ENCODE data around the gene PTPRK. TPM values are rescaled to one million over a fixed set of nuclear protein-coding genes. Genes with fewer than 3 reads are reported as not detected.

Gene PTPRK
- total RNA-seq, 1 experiment from 2014 or later = 5.5 TPM

- DNase-seq (ENCODE audit: extremely low read depth, low read depth) = no peak
Measured at GRCh38 chr6:128256095-128256494, 264.3 kb downstream of the PTPRK start.

GRCh38 chr6:128252341-128253176 lies 267.8 kb downstream of the PTPRK start:
- DNase-seq (ENCODE audit: extremely low read depth, low read depth) = no peak

DNA sequence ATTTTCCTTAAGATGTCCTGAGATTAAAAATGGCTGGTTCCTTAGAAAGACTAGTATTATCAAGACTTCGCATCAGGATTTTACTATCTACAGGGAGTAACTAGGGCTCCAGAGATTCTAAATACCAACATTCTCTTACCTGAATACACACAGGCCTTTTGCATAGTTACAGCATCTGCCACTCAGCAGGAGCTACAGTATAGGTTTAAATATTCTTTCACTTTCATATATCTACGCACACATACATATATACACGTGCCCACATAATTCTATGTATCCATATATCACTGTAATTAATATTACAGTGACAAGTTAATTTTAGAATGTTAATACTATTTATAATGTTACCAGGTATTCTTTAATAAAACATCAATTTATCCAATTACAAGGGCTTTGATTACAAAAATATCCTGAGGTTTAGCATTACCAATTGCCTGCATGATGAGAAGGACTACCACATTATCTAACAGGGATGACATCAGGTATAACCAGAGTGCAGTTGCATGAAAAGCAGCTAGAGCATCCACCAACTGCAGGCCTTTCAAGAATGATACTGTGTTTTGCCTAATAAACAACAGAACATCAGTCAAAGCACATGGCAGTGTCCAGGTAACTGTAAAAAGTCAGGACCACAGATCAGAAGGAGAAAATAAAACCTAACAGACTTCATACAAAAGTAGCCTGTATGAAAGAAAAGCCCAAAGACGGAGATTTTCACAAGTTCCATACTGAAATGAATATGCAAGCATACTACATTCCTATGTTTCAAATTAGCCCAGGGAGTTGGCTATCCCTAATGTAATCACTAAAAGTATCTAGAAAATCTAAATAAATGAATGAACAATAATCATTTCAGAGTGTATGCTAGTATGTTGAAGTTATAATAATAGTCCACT lies 268.7 kb downstream of the PTPRK start:
- no peak for DNase-seq (ENCODE audit: extremely low read depth, low read depth)

DNA sequence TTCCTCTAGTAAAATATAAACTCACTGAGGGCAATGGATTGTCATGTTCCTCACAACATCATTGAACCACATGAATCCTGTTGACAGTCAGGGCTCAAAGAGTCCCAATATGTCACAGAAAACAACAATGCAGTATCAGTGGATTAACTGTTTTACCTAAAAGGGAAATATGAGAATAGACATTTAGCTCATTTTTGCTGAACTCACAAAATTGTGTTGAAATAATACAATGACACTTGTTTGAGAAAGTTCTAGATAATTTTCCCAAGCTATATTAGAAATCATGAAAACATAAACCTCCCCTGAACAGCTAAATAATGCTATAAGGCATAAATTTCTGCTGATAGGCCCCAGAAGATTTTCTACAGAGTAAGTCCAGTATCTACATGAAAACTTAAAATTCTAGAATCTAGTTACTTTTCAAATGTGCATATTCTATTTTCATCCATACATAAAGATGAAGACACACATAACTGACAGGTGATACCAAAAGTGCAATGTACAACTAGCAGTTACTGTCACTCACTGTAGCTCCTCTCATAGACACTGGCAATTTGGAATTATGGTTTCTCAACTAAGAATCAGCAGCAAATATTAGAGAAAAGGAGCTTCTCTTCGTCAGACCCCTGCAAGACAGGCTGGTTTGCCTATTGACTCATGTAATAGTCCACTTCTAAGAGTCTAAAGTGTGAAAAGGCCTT lies 269.9 kb downstream of the PTPRK start:
- DNase-seq (ENCODE audit: extremely low read depth, low read depth) = no peak

DNA sequence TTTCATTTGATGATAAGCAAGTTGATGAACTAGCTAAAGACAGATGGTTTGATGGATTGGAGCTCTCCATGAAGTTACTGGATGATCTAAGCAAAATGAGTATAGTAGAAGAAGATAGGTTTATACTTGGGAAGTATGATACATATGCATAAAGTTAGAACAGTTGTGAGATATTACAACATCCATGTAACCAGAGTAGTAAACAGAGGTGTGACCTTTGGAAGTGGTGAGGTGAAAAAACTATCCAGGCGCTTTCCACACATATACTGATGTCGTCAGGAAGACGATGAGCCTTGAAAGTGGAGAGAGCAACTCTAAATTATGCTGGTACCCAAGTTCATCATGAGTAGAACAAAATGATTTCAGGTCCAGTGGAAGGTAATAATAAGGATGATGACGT lies 271.0 kb downstream of the PTPRK start:
- DNase-seq (ENCODE audit: extremely low read depth, low read depth) = no peak

DNA sequence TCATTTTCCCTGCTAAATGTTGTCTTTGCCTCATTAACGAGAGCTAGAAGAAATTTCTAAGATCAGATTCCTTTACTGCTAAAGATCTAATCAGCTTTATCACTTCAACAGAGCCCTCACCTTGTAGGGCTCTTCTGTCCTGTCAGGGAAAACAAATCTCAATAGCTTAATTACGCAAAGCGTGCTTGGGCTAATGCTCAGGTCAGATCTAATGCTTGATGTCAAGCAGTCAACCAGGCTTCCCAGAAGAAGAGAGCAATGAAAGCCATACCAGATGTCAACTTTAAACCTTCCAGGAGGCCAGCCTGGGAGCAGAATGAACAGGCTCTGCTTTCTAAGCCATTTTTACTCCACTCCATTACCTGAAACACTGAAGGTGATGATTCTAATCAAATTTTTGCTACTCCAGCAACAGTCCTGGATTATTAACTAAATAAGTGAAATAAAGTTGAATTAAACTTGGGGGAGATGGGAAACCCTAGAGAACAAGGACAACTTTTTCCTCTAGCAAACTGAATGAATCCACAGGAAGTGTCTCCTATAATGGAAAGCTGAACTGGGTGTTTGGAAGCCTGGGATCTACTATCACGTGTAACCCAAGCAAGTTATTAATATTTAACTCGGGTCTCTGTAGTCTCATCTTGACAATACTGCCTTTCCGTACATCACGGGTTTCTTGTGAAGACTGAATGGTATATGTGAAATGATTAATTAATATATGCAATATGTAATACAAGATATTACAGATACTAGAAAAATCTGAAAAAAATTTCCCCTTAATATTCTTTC lies 273.7 kb downstream of the PTPRK start:
- no peak for DNase-seq (ENCODE audit: extremely low read depth, low read depth)

GRCh38 chr6:128244751-128245405 lies 275.5 kb downstream of the PTPRK start:
- DNase-seq (ENCODE audit: extremely low read depth, low read depth) = no peak

DNA sequence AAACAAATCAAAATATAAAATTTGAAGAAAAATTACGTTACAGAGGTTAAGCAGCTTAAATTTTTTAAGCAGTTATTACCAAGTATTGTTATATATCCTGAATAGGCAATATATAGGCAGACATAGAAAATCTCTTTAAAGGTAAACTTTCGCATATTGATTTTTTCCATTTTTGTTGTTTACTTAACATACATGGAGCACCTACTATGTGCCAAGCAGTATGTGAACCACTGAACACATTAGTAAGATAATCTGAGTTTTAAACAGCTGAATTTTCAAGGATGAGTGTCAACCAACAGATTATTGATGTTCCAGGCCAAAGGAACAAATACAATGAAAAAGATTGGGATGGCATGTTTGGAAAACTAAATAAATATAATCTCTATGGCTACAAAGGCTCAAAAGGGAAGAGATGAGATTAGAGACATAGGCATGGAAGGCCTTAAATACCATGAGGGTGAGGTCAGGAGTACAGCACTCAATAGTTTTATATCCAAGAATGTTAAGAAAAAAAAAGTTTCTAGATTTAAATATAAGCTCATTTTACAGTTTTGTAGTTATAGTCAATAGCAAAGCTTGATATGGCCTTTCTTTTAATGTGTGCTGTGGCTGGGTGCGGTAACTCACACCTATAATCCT lies 277.5 kb downstream of the PTPRK start:
- DNase-seq (ENCODE audit: extremely low read depth, low read depth) = no peak

DNA sequence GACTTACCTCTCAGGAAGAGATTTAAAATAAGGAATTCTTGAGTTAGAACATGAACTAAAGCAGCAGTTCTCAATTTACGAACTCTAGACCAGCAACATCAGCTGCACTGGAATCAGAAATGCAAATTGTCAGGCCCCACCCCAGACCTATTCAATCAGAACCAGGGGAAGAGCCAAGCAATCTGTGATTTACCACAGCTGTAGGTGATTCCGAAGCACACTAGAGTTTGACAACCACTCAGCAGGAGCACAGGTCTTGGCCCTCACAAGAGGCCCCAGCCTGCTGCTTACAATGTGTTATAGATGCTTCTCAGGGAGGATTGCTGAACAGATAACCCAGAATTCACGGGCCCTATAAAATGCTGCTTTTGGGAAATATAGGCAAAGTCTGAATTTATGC lies 279.2 kb downstream of the PTPRK start:
- no peak for DNase-seq (ENCODE audit: extremely low read depth, low read depth)

GRCh38 chr6:128240024-128240428 lies 280.4 kb downstream of the PTPRK start:
- no peak for DNase-seq (ENCODE audit: extremely low read depth, low read depth)

DNA sequence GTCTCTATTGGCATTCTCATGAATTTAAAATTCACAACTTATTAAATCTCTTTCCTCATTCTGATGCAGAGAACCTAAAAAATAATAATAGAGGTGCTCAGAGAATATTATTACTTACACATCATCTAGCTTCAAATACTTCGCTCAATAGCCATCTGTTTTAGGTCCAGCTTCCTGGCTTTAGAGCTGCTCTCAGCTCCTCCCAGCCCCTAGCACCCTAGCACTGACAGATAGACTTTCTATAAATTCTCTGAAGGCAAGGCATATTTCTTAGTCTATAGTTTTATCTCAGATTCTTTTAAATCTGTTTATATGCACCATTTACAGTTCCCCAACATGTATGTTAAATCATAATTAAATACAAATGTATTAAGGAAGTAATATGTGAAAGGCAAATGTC lies 281.3 kb downstream of the PTPRK start:
- no peak for DNase-seq (ENCODE audit: extremely low read depth, low read depth)

DNA sequence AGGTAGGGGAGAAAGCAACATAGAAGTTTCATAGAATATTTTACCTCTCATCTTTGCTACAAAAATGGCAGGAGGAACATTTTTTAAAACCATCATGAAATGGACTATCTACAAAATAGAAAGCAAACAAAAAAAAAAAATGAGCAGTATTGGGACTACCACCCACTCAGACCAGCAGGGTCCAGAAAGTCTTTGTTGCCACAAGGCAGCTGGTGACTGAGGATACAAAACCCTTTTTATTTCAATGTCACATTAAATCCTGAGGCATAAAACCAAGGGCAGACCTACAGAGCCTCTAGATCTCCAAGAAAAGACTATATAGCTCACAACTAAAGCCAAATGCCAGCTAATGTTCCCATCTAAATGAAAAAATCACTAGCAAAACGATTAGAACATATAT lies 282.2 kb downstream of the PTPRK start:
- no peak for DNase-seq (ENCODE audit: extremely low read depth, low read depth)

DNA sequence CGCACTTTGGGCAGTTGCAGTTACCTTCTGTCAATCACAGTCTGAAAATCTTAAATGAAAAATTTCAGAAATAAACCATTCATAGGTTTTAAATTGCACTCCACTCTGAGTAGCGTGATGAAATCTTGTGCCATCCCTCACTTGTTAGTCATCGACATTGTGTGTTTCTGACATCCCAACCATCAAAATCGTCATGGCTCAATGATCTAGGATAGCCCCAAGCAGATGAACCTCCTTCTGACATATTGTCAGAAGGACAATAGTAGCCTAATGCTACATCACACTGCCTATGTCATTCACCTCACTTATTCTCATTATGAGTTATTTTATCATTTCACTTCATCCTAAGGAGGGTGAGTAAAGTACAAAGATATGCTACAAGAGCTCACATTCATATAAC lies 284.8 kb downstream of the PTPRK start:
- DNase-seq (ENCODE audit: extremely low read depth, low read depth) = no peak

- DNase-seq (ENCODE audit: extremely low read depth, low read depth) = no peak
Measured at GRCh38 chr6:128233531-128233930, 286.9 kb downstream of the PTPRK start.

GRCh38 chr6:128230267-128230989 lies 290.0 kb downstream of the PTPRK start:
- no peak for DNase-seq (ENCODE audit: extremely low read depth, low read depth)

- DNase-seq (ENCODE audit: extremely low read depth, low read depth) = no peak
Measured at GRCh38 chr6:128225612-128226011, 294.8 kb downstream of the PTPRK start.

DNA sequence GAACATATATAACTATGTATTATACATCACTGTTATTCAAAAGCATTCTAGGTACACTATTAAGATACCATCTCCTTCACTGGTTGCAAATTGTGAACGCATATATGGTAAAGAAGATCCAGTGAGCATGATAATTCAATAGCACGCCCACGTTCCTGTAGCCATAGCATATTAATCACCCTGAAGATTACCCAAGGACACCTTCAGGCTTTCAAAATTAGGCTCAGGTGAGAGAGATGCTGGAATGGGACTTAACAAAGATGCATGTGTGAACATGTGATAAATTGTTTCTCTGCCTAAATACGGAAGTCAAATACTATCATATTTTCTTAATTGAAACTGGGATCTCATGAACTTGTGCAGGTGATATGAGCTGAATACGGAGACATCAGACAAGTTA lies 303.5 kb downstream of the PTPRK start:
- no peak for DNase-seq (ENCODE audit: extremely low read depth, low read depth)

- no peak for DNase-seq (ENCODE audit: extremely low read depth, low read depth)
Measured at GRCh38 chr6:128209771-128210170, 310.6 kb downstream of the PTPRK start.

All from NCI-H460 (cell line).